ENCODE measurements around the gene OR2Z1. TPM values are rescaled to one million over a fixed set of nuclear protein-coding genes. Genes with fewer than 3 reads are reported as not detected.

The OR2Z1 gene
- polyA plus RNA-seq, 1 donor (not counting 4 experiments of a cell fraction or from before 2014, with no cell fraction given), result not detected

DNA sequence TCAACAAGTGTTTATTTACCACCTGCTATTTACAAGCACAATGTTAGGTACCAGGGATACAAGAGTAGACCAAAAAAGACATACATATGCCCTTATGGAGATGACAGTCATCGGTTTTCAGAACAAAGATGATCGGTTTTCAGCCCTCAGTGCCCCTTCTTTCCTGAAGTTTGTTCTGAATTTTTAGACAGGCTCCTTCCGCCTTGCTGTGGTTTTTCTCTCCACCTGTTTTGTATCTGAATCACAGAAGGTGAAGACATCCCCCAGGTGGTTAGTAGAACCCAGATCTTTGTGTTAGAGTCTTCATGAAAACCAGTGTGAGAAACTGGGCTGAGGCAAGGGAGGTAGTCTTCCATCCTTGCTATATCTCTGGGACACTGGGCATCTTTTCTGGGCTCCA, 46.4 kb upstream of the OR2Z1 start:
- Histone ChIP-seq H2AFZ (ENCODE audit: control insufficient read depth, low read length) (no peak overlapping the region), H3K9me3 (ENCODE audit: control insufficient read depth, low read depth, low read length) (peaks cover 4% of the 10 kb centered on the region), H4K20me1 (ENCODE audit: control insufficient read depth, extremely low read depth, insufficient read depth, low read length) (no peaks in the 10 kb centered on the region), H3K4me1 (ENCODE audit: control insufficient read depth, extremely low read depth, insufficient read depth, low read length) (no peaks in the 10 kb centered on the region), H3K9ac (ENCODE audit: control insufficient read depth, extremely low read depth, insufficient read depth, low read length) (no peak overlapping the region), H3K9me1 (ENCODE audit: control insufficient read depth, extremely low read depth, insufficient read depth, low read length) (no peaks in the 10 kb centered on the region), H3K36me3 (ENCODE audit: control insufficient read depth in 2 of 2, extremely low read depth in 1 of 2, insufficient read depth in 2 of 2, low read length in 2 of 2) (no peaks in the 10 kb centered on the region), H3K4me3 (ENCODE audit: control insufficient read depth in 2 of 3, extremely low read depth in 1 of 3, insufficient read depth in 2 of 3, low read depth in 1 of 3, low read length in 3 of 3) (no peak overlapping the region), H3K27me3 (ENCODE audit: control insufficient read depth, extremely low read depth, insufficient read depth, low read length) (no peaks in the 10 kb centered on the region), H3K79me2 (ENCODE audit: control insufficient read depth, insufficient read depth, low read length) (no peaks in the 10 kb centered on the region), H3K27ac (ENCODE audit: control insufficient read depth, insufficient read depth, low read length) (no peak overlapping the region), H3K4me2 (ENCODE audit: control insufficient read depth, extremely low read depth, insufficient read depth, low read depth, low read length) (no peak overlapping the region)
- FAIRE-seq, result no peak
- dilution Hi-C loops (cut with MboI; ENCODE audit: extremely low pct_ligation_motif_present, low sequenced_read_pairs), result no loop called here
- DNase-seq (ENCODE audit: low read depth, low spot score), result no peak
- no peak for TF ChIP-seq CTCF (optimal IDR thresholded peaks at IDR 0.05 in 1 of 3, IDR thresholded peaks at IDR 0.05 in 1 of 3, conservative IDR thresholded peaks at IDR 0.05 in 1 of 3; ENCODE audit: extremely low read depth in 1 of 3, insufficient read depth in 2 of 3, low read length in 3 of 3)
- no peak for TF ChIP-seq EZH2 (IDR thresholded peaks at IDR 0.05; ENCODE audit: low read length)

DNA sequence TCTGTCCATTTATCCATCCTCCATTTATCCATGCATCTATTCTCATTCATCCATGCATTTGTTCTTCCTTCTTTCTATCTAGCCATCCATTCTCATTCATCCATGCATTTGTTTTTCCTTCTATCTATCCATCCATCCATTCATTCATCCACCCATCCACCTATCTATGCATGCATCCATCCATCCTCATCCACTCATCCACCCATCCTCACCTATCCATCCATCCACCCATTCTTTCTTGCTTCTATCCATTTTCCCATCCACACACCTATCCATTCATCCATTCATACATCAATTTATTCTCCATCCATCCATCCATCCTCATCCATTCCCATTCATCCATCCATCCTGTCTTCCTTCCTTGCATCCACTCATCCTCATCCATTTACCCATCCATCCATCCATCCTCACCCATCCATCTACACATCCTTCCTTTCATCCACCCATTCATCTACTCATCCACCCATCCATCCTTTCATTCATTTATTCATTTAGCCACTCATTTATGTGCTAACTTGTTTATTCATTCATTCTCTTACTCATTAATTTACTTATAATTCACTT, 43.1 kb upstream of the OR2Z1 start:
- Histone ChIP-seq H3K4me3 (ENCODE audit: control insufficient read depth in 2 of 3, extremely low read depth in 1 of 3, insufficient read depth in 2 of 3, low read depth in 1 of 3, low read length in 3 of 3) (no peak overlapping the region), H3K27me3 (ENCODE audit: control insufficient read depth, extremely low read depth, insufficient read depth, low read length) (no peaks in the 10 kb centered on the region), H3K36me3 (ENCODE audit: control insufficient read depth in 2 of 2, extremely low read depth in 1 of 2, insufficient read depth in 2 of 2, low read length in 2 of 2) (no peaks in the 10 kb centered on the region), H3K4me2 (ENCODE audit: control insufficient read depth, extremely low read depth, insufficient read depth, low read depth, low read length) (no peak overlapping the region), H3K9ac (ENCODE audit: control insufficient read depth, extremely low read depth, insufficient read depth, low read length) (no peak overlapping the region), H3K9me1 (ENCODE audit: control insufficient read depth, extremely low read depth, insufficient read depth, low read length) (no peaks in the 10 kb centered on the region), H3K9me3 (ENCODE audit: control insufficient read depth, low read depth, low read length) (peaks cover 2% of the 10 kb centered on the region), H3K27ac (ENCODE audit: control insufficient read depth, insufficient read depth, low read length) (no peak overlapping the region), H2AFZ (ENCODE audit: control insufficient read depth, low read length) (no peak overlapping the region), H3K4me1 (ENCODE audit: control insufficient read depth, extremely low read depth, insufficient read depth, low read length) (no peaks in the 10 kb centered on the region), H3K79me2 (ENCODE audit: control insufficient read depth, insufficient read depth, low read length) (no peaks in the 10 kb centered on the region), H4K20me1 (ENCODE audit: control insufficient read depth, extremely low read depth, insufficient read depth, low read length) (no peaks in the 10 kb centered on the region)
- no peak for TF ChIP-seq CTCF (optimal IDR thresholded peaks at IDR 0.05 in 1 of 3, IDR thresholded peaks at IDR 0.05 in 1 of 3, conservative IDR thresholded peaks at IDR 0.05 in 1 of 3; ENCODE audit: extremely low read depth in 1 of 3, insufficient read depth in 2 of 3, low read length in 3 of 3)
- TF ChIP-seq EZH2 (IDR thresholded peaks at IDR 0.05; ENCODE audit: low read length), result no peak
- DNase-seq (ENCODE audit: low read depth, low spot score) (no peak), FAIRE-seq (no peak)
- dilution Hi-C loops (cut with MboI; ENCODE audit: extremely low pct_ligation_motif_present, low sequenced_read_pairs), result no loop called here

Measured in keratinocyte (primary cell).